ENCODE results near the gene PZP. TPM values are rescaled to one million over a fixed set of nuclear protein-coding genes. Genes with fewer than 3 reads are reported as not detected.

PZP gene
- total and polyA plus RNA-seq, 11 donors = 0.08 to 1.1 (median 0.52) TPM; not detected in 1

DNA sequence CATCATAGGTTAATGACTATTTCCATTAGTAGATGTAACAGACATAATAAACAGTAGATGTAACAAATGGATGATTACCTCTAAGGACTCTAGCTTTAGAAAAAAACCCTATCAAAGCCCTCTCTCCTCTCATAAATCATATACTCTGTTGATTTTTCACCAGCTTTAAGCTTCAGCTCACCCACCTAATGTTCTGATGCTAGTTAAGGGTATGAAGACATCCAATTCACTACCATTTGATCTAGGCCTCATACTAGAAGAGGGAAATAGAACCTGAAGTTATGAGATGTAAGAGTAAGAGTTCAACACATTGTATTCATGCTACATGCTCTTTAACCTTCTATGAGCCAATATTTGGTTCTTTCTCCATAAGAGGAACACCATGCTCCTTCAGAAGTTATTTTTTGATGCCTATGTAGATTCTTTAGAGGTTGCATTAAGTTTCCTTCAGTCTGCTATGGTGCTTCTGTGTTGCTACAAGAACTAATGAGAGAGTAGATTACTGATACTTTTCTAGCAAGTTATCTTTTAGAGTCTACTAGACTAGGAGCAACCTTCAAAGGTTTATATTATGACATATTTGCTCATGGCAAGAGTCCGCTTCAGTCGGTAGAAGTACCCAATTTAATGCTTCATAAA, 108.5 kb downstream of the PZP start:
- DNase-seq (no peak), ATAC-seq (no peak)
- no peaks in the 10 kb centered on the region for H3K27me3 ChIP-seq
- H3K36me3 ChIP-seq = peaks cover 0 to 98% (median 97%) of the 10 kb centered on the region in 9 donors
- no peaks in the 10 kb centered on the region for H3K9me3 ChIP-seq
- no peak overlapping the region for H3K27ac ChIP-seq
- TF ChIP-seq POLR2A (IDR thresholded peaks at IDR 0.05) = no peak
- TF ChIP-seq, protein P1, sequence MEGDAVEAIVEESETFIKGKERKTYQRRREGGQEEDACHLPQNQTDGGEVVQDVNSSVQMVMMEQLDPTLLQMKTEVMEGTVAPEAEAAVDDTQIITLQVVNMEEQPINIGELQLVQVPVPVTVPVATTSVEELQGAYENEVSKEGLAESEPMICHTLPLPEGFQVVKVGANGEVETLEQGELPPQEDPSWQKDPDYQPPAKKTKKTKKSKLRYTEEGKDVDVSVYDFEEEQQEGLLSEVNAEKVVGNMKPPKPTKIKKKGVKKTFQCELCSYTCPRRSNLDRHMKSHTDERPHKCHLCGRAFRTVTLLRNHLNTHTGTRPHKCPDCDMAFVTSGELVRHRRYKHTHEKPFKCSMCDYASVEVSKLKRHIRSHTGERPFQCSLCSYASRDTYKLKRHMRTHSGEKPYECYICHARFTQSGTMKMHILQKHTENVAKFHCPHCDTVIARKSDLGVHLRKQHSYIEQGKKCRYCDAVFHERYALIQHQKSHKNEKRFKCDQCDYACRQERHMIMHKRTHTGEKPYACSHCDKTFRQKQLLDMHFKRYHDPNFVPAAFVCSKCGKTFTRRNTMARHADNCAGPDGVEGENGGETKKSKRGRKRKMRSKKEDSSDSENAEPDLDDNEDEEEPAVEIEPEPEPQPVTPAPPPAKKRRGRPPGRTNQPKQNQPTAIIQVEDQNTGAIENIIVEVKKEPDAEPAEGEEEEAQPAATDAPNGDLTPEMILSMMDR (IDR thresholded peaks at IDR 0.05) = no peak
- peaks cover 0 to 4% (median 0%) of the 10 kb centered on the region in 12 donors for H3K4me1 ChIP-seq
- WGBS, 4 donors = 96 to 99% (median 97%) methylated on average over 2 of the region's 2 CpGs
- intact Hi-C loops (cut with DNase I) = loop anchor here in 2 of 10 donors (5.0 kb wide), 1 partner anchor 32 kb away; no protein-coding TSS in a partner anchor
- H3K4me3 ChIP-seq = no peak overlapping the region

MicroRNAs within 50 kb of the gene (microRNA counts, 767-probe panel; counts per million panel counts)
- microRNA hsa-miR-1244 = 0 to 71.6 counts per million in 2 donors

Small RNA genes lying within 50 kb of the gene (microRNA-seq; reads per million reads assigned to microRNA genes)
- 0 reads per million in 4 donors for gene MIR1244-3

Other genes starting within 250 kb of the PZP start
- 1 to 10 TPM in 8 of 9 donors, not detected in 1; 2.6 to 9.1 (median 4.4) TPM for gene KLRG1, start 218.8 kb downstream of the PZP start, total RNA-seq
- 1 to 10 TPM; 3.6 to 4.1 TPM for gene KLRG1, start 218.8 kb downstream of the PZP start, polyA plus RNA-seq
- 1,000 to 10,000 TPM in 1 of 9 donors, 100 to 1,000 TPM in 8; 292 to 1,706 (median 520) TPM for gene A2M, start 92.5 kb downstream of the PZP start, total RNA-seq
- 100 to 1,000 TPM; 133 to 183 TPM for gene A2M, start 92.5 kb downstream of the PZP start, polyA plus RNA-seq